Endothelial cell of umbilical vein (primary cell): ENCODE results near the gene SNRPA. TPM values are rescaled to one million over a fixed set of nuclear protein-coding genes. Genes with fewer than 3 reads are reported as not detected.

Experiments used
- BruUV-seq: library from RNA; stranded (reverse); fragments of 400-500 nt; replicated peaks from 2 replicates; lab custom pipeline; 2021; lab: Mats Ljungman, UMichigan
- CTCF ChIA-PET: fragments of 300-600, 350-600 bp; sonication (Branson Sonifier 250); formaldehyde crosslinking; loops from one replicate; lab custom pipeline; 2021; ENCODE audit warnings: antibody characterized with exemption, inconsistent platforms; lab: Charles Lee
- POLR2A ChIA-PET: fragments of 300-600, 350-600 bp; sonication (Branson Sonifier 250); formaldehyde crosslinking; loops from one replicate; lab custom pipeline; 2021; ENCODE audit warnings: antibody characterized with exemption, inconsistent platforms; lab: Charles Lee
- DNase-seq: peaks from one replicate; pipeline ENCODE4 v3.0.0-alpha.2; 2011; ENCODE audit warnings: low read depth, low spot score
- FAIRE-seq: peaks from 2 replicates; lab custom pipeline; 2011; peaks lifted over from hg19 to GRCh38; lab: Jason Lieb, UNC
- H2AFZ ChIP-seq: 2 replicates; pipeline ENCODE4 v1.6.0; 2012; ENCODE audit warnings: low read depth, low read length, control low read depth, inconsistent platforms
- H3K27ac ChIP-seq: 2 replicates; pipeline ENCODE4 v1.5.1; 2011; ENCODE audit warnings: low read depth, mild to moderate bottlenecking, control low read depth, low read length, moderate library complexity; ENCODE audit not compliant: insufficient read depth
- H3K27me3 ChIP-seq, 2 experiments: 2 replicates each; pipeline versions ENCODE4 v1.6.0 to v1.6.1; 2011; ENCODE audit warnings: low read length in 2 of 2, mixed read lengths in 1 of 2; ENCODE audit not compliant: control insufficient read depth in 2 of 2, insufficient read depth in 2 of 2
- H3K36me3 ChIP-seq, 2 experiments: 2 replicates in 1 of 2; 3 replicates in 1 of 2; pipeline ENCODE4 v1.5.1; 2011; ENCODE audit warnings: low read length in 2 of 2, mild to moderate bottlenecking in 1 of 2, moderate library complexity in 1 of 2; ENCODE audit not compliant: control insufficient read depth in 2 of 2, insufficient read depth in 2 of 2; ENCODE audit errors: extremely low read depth in 1 of 2
- H3K4me1 ChIP-seq: 3 replicates; pipeline ENCODE4 v1.5.1; 2011; ENCODE audit warnings: mild to moderate bottlenecking, low read length; ENCODE audit not compliant: control insufficient read depth, insufficient read depth; ENCODE audit errors: extremely low read depth
- H3K4me2 ChIP-seq: 2 replicates; pipeline ENCODE4 v1.6.1; 2011; ENCODE audit warnings: low read length, control low read depth, mixed read lengths; ENCODE audit not compliant: insufficient read depth
- H3K4me3 ChIP-seq, 3 experiments: fragments of 200-600 bp in 1 of 3; sonication (generic), shearing (Covaris generic) in 1 of 3; replicated peaks in 1 of 3; 2 replicates each; pipeline ENCODE4 v1.5.1; 2011 to 2016; ENCODE audit warnings: control low read depth in 3 of 3, low read length in 3 of 3, mild to moderate bottlenecking in 2 of 3, inconsistent platforms in 1 of 3, low read depth in 1 of 3, moderate library complexity in 1 of 3; ENCODE audit not compliant: insufficient read depth in 1 of 3
- H3K79me2 ChIP-seq: 2 replicates; pipeline ENCODE4 v1.6.0; 2012; ENCODE audit warnings: low read length, inconsistent platforms; ENCODE audit not compliant: control insufficient read depth, insufficient read depth
- H3K9ac ChIP-seq: replicated peaks from 2 replicates; pipeline ENCODE3; 2011; ENCODE audit warnings: low read length, control low read depth; ENCODE audit not compliant: insufficient read depth; ENCODE audit errors: extremely low read depth
- H3K9me1 ChIP-seq: replicated peaks from 3 replicates; pipeline ENCODE4 v1.6.0; 2011; ENCODE audit warnings: mild to moderate bottlenecking, low read length; ENCODE audit not compliant: control insufficient read depth, insufficient read depth; ENCODE audit errors: extremely low read depth
- H3K9me3 ChIP-seq: replicated peaks from 2 replicates; pipeline ENCODE4 v1.5.1; 2012; ENCODE audit warnings: low read length, inconsistent platforms; ENCODE audit not compliant: control insufficient read depth, insufficient read depth
- H4K20me1 ChIP-seq: replicated peaks from 2 replicates; pipeline ENCODE3; 2011; ENCODE audit warnings: mild to moderate bottlenecking, low read length; ENCODE audit not compliant: control insufficient read depth, insufficient read depth; ENCODE audit errors: extremely low read depth
- EZH2 ChIP-seq: IDR thresholded peaks from 2 replicates; pipeline ENCODE4 v1.6.1; 2012; ENCODE audit warnings: borderline replicate concordance, low read depth, mild to moderate bottlenecking, moderate library complexity, low read length, inconsistent platforms; ENCODE audit not compliant: severe bottlenecking
- FOS ChIP-seq: IDR thresholded peaks from 2 replicates; pipeline ENCODE4 v1.6.1; 2011; ENCODE audit warnings: mild to moderate bottlenecking, low read length, moderate library complexity, borderline replicate concordance; ENCODE audit not compliant: insufficient read depth
- GATA2 ChIP-seq: IDR thresholded peaks from 2 replicates; pipeline ENCODE4 v1.7.0; 2011; ENCODE audit warnings: low read depth, mild to moderate bottlenecking, moderate library complexity, mixed read lengths, low read length; ENCODE audit not compliant: insufficient read length, insufficient read depth
- JUN ChIP-seq: IDR thresholded peaks from 2 replicates; pipeline ENCODE4 v1.6.1; 2011; ENCODE audit warnings: borderline replicate concordance, low read depth; ENCODE audit not compliant: insufficient read length, insufficient read depth
- MYC ChIP-seq: IDR thresholded peaks from one replicate; pipeline ENCODE4 v1.6.1; 2011; ENCODE audit warnings: mild to moderate bottlenecking, low read depth, low read length
- POLR2A ChIP-seq: IDR thresholded peaks from 2 replicates; pipeline ENCODE4 v1.6.1; 2012; ENCODE audit warnings: low read depth, mild to moderate bottlenecking, control low read depth, low read length
- POLR2AphosphoS5 ChIP-seq: IDR thresholded peaks from 2 replicates; pipeline ENCODE4 v1.6.1; 2012; ENCODE audit warnings: low read depth, mild to moderate bottlenecking, control low read depth, low read length, moderate library complexity; ENCODE audit not compliant: insufficient read depth
- dilution Hi-C: fragments of 300-500 bp; cut with MboI; formaldehyde crosslinking; loops from one replicate; pipeline ENCODE4 v1.15.0; 2019; ENCODE audit warnings: low sequenced_read_pairs; ENCODE audit not compliant: extremely low pct_ligation_motif_present
- intact Hi-C: fragments of 100-400 bp; cut with micrococcal nuclease; formaldehyde crosslinking; loops from one replicate; pipeline ENCODE4 v1.10.0; 2022
- polyA plus RNA-seq, 4 experiments: library from polyadenylated mRNA; depleted of rRNA in 3 of 4; stranded (reverse) in 3 of 4; unstranded in 1 of 4; fragments of >200 nt; gene quantifications; 2 replicates each; pipeline versions ENCODE4 v1.2.1 to v1.2.3, GENCODE V29; 2011 to 2012; ENCODE audit warnings: missing spikeins in 1 of 4
- total RNA-seq: library from RNA; stranded (reverse); gene quantifications from 2 replicates; pipeline ENCODE4 v1.2.3, GENCODE V29; 2021
- TF ChIP-seq, protein P1 (sequence below), 2 donors: IDR thresholded peaks; 1 replicate in 1 of 2; 2 replicates in 1 of 2; pipeline ENCODE4 v1.5.1; 2011; ENCODE audit warnings: low read length in 2 of 2, mild to moderate bottlenecking in 2 of 2, moderate library complexity in 2 of 2, control low read depth in 1 of 2, inconsistent platforms in 1 of 2, low read depth in 1 of 2; ENCODE audit not compliant: insufficient read depth in 1 of 2; ENCODE audit errors: extremely low read depth in 1 of 2
- TF ChIP-seq, protein P2 (sequence below): IDR thresholded peaks from 2 replicates; pipeline ENCODE4 v1.6.1; 2011; ENCODE audit not compliant: insufficient read depth, insufficient read length

Gene SNRPA
- total and polyA plus RNA-seq, 2 donors (not counting 3 experiments of a cell fraction or from before 2014, with no cell fraction given) = 84.6 to 131 TPM

DNA sequence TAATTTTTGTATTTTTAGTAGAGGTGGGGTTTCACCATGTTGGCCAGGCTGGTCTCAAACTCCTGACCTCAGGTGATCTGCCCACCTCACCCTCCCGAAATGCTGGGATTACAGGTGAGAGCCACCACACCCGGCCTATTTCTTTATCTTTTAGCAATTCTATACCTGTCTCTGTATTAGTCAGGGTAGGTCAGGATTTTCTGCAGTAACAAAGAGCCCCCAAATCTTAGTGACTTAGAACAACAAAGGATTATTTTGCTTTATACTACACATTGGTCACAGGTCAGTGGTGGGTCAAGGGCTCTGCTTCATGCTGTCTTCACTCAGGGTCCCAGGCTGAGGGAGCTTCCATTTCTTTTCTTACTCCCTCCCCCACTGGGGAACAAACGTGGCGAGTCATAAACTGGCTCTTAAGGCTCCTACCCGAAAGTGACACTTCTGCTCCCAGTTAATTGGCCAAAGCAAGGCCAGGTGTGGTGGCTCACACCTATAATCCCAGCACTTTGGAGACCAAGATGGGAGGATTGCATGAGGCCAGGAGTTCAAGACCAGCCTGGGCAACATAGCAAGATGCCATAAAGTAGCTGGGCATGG lies 27.2 kb upstream of the SNRPA start:
- H3K9ac ChIP-seq = no peak overlapping the region
- H3K79me2 ChIP-seq = peaks cover 42% of the 10 kb centered on the region
- no peaks in the 10 kb centered on the region for H3K27me3 ChIP-seq
- POLR2A ChIA-PET = no interaction called here
- no peaks in the 10 kb centered on the region for H4K20me1 ChIP-seq
- no peak overlapping the region for H3K4me2 ChIP-seq
- H3K27ac ChIP-seq = no peak overlapping the region
- no peaks in the 10 kb centered on the region for H3K9me3 ChIP-seq
- TF ChIP-seq, protein P1, sequence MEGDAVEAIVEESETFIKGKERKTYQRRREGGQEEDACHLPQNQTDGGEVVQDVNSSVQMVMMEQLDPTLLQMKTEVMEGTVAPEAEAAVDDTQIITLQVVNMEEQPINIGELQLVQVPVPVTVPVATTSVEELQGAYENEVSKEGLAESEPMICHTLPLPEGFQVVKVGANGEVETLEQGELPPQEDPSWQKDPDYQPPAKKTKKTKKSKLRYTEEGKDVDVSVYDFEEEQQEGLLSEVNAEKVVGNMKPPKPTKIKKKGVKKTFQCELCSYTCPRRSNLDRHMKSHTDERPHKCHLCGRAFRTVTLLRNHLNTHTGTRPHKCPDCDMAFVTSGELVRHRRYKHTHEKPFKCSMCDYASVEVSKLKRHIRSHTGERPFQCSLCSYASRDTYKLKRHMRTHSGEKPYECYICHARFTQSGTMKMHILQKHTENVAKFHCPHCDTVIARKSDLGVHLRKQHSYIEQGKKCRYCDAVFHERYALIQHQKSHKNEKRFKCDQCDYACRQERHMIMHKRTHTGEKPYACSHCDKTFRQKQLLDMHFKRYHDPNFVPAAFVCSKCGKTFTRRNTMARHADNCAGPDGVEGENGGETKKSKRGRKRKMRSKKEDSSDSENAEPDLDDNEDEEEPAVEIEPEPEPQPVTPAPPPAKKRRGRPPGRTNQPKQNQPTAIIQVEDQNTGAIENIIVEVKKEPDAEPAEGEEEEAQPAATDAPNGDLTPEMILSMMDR (IDR thresholded peaks at IDR 0.05; ENCODE audit: extremely low read depth in 1 of 2, insufficient read depth in 1 of 2, low read depth in 1 of 2, low read length in 2 of 2) = no peak
- TF ChIP-seq POLR2AphosphoS5 (no peak), FOS (no peak), JUN (no peak), POLR2A (no peak), EZH2 (no peak), GATA2 (no peak), MYC (no peak)
- TF ChIP-seq, protein P2, sequence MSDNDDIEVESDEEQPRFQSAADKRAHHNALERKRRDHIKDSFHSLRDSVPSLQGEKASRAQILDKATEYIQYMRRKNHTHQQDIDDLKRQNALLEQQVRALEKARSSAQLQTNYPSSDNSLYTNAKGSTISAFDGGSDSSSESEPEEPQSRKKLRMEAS = no peak
- no TSS peak for BruUV-seq
- peaks cover 2 to 10% of the 10 kb centered on the region in 2 experiments for H3K36me3 ChIP-seq
- H2AFZ ChIP-seq = no peak overlapping the region
- no peak overlapping the region for H3K4me3 ChIP-seq
- dilution Hi-C loops (no loop called here), intact Hi-C loops (no loop called here)
- CTCF ChIA-PET = interaction anchor here (0.9 to 1.1 kb wide), 2 partner anchors 22 to 55 kb away, joined by 3 read pairs; partner anchors contain the start of gene RAB4B
- H3K9me1 ChIP-seq = no peaks in the 10 kb centered on the region
- no peak for FAIRE-seq
- peaks cover 35% of the 10 kb centered on the region for H3K4me1 ChIP-seq
- DNase-seq = no peak
